Left lung (tissue), 10 donors: ENCODE data around the gene SHANK2. TPM values are rescaled to one million over a fixed set of nuclear protein-coding genes. Genes with fewer than 3 reads are reported as not detected.

Source experiments
- ATAC-seq: fragments of 200-7000 bp; cut with Tn5 transposase; one replicate; pipeline ENCODE4 v1.9.1; 2020; ENCODE audit warnings: moderate library complexity
- DNase-seq, 4 donors: peaks; one replicate each; pipeline ENCODE4 v3.0.0-alpha.2; 2013 to 2020
- H3K27ac ChIP-seq, 2 donors: fragments of 200-600 bp; sonication (generic) in 1 of 2; one replicate each; pipeline versions ENCODE4 v1.5.0 to v1.8.0; 2020 to 2021
- H3K27me3 ChIP-seq, 2 donors: fragments of 200-600 bp; sonication (generic) in 1 of 2; one replicate each; pipeline versions ENCODE4 v1.5.0 to v1.8.0; 2020 to 2021
- H3K36me3 ChIP-seq, 2 donors: fragments of 200-600 bp; sonication (generic) in 1 of 2; one replicate each; pipeline versions ENCODE4 v1.5.0 to v1.8.0; 2020 to 2021
- H3K4me1 ChIP-seq, 2 donors: fragments of 200-600 bp; one replicate each; pipeline ENCODE4 v1.8.0; 2021
- H3K4me3 ChIP-seq, 2 donors: fragments of 200-600 bp; sonication (generic) in 1 of 2; one replicate each; pipeline versions ENCODE4 v1.5.0 to v1.8.0; 2020 to 2021; ENCODE audit warnings: mild to moderate bottlenecking in 1 of 2
- H3K9me3 ChIP-seq, 2 donors: fragments of 200-600 bp; sonication (generic) in 1 of 2; one replicate each; pipeline versions ENCODE4 v1.5.0 to v1.8.0; 2020 to 2021
- CTCF ChIP-seq, 2 donors: fragments of 200-600 bp; sonication (generic) in 1 of 2; IDR thresholded peaks; one replicate each; pipeline versions ENCODE4 v1.5.0 to v1.8.0; 2021; ENCODE audit warnings: antibody characterized with exemption in 2 of 2
- intact Hi-C, 2 donors: fragments of 100-400 bp; cut with DNase I; formaldehyde crosslinking; loops; one replicate each; pipeline versions ENCODE4 v1.11.2 to v1.14.2; 2022
- polyA plus RNA-seq, 6 donors: library from polyadenylated mRNA; unstranded; fragments of 120-200 nt; gene quantifications; one replicate each; pipeline ENCODE4 v1.2.1, GENCODE V29; 2013; ENCODE audit not compliant: insufficient read length in 6 of 6
- total RNA-seq, 2 donors: library from RNA; stranded (reverse); fragmentation: NEBNext Ultra II Directional; extraction: Animal tissue kit (Norgen Biotek cat#: 25700); gene quantifications; one replicate each; pipeline ENCODE4 v1.2.1, GENCODE V29; 2021
- donor health status: DM: no; HTN: yes; CAD: no.
- donor health status: DM: no; HTN: no; CAD: no.

Gene SHANK2
- total and polyA plus RNA-seq, 8 donors: 22.0 to 44.0 (median 26.5) TPM

GRCh38 chr11:71210861-71211260 is 41.5 kb downstream of the SHANK2 start:
- peaks cover 3 to 7% of the 10 kb centered on the region in 2 donors for H3K4me1 ChIP-seq
- TF ChIP-seq CTCF (IDR thresholded peaks at IDR 0.05): no peak
- H3K27me3 ChIP-seq: no peaks in the 10 kb centered on the region
- intact Hi-C loops: no loop called here
- ATAC-seq: no peak
- no peaks in the 10 kb centered on the region for H3K9me3 ChIP-seq
- H3K4me3 ChIP-seq: no peak overlapping the region
- no peaks in the 10 kb centered on the region for H3K36me3 ChIP-seq
- peak in 1 of 4 donors; percentile 16 for DNase-seq
- H3K27ac ChIP-seq: no peak overlapping the region

- DNase-seq: peak in 1 of 4 donors; percentile 10
- H3K4me1 ChIP-seq: peaks cover 4 to 10% of the 10 kb centered on the region in 2 donors
- no peaks in the 10 kb centered on the region for H3K36me3 ChIP-seq
- H3K27ac ChIP-seq: no peak overlapping the region
- intact Hi-C loops: no loop called here
- no peaks in the 10 kb centered on the region for H3K9me3 ChIP-seq
- no peak for ATAC-seq
- H3K27me3 ChIP-seq: no peaks in the 10 kb centered on the region
- TF ChIP-seq CTCF (IDR thresholded peaks at IDR 0.05): no peak
- no peak overlapping the region for H3K4me3 ChIP-seq
Measured at GRCh38 chr11:71209656-71210055, 42.7 kb downstream of the SHANK2 start.

GRCh38 chr11:71209181-71209580 is 43.2 kb downstream of the SHANK2 start:
- Histone ChIP-seq H3K27me3 (no peaks in the 10 kb centered on the region), H3K9me3 (no peaks in the 10 kb centered on the region), H3K4me1 (peaks cover 4 to 10% of the 10 kb centered on the region in 2 donors), H3K27ac (no peak overlapping the region), H3K36me3 (no peaks in the 10 kb centered on the region), H3K4me3 (no peak overlapping the region)
- intact Hi-C loops: no loop called here
- DNase-seq: peak in 1 of 4 donors; percentile 13
- no peak for ATAC-seq
- TF ChIP-seq CTCF (IDR thresholded peaks at IDR 0.05): no peak

GRCh38 chr11:71208011-71208774 is 44.2 kb downstream of the SHANK2 start:
- no peak overlapping the region for H3K27ac ChIP-seq
- intact Hi-C loops: no loop called here
- no peak for TF ChIP-seq CTCF (IDR thresholded peaks at IDR 0.05)
- no peak overlapping the region for H3K4me3 ChIP-seq
- peaks cover 4 to 10% of the 10 kb centered on the region in 2 donors for H3K4me1 ChIP-seq
- no peaks in the 10 kb centered on the region for H3K27me3 ChIP-seq
- no peak for ATAC-seq
- H3K9me3 ChIP-seq: no peaks in the 10 kb centered on the region
- H3K36me3 ChIP-seq: no peaks in the 10 kb centered on the region
- DNase-seq: peak in 1 of 4 donors; percentile 27

GRCh38 chr11:71207563-71207962 is 44.8 kb downstream of the SHANK2 start:
- H3K27me3 ChIP-seq: no peaks in the 10 kb centered on the region
- H3K4me3 ChIP-seq: no peak overlapping the region
- intact Hi-C loops: no loop called here
- no peaks in the 10 kb centered on the region for H3K9me3 ChIP-seq
- H3K36me3 ChIP-seq: no peaks in the 10 kb centered on the region
- peaks cover 4 to 10% of the 10 kb centered on the region in 2 donors for H3K4me1 ChIP-seq
- no peak for ATAC-seq
- TF ChIP-seq CTCF (IDR thresholded peaks at IDR 0.05): no peak
- DNase-seq: peak in 1 of 4 donors; percentile 11
- H3K27ac ChIP-seq: no peak overlapping the region
